Progenitor cell of endocrine pancreas (in vitro differentiated cells): Measurements from ENCODE around the gene CELSR1. TPM values are rescaled to one million over a fixed set of nuclear protein-coding genes. Genes with fewer than 3 reads are reported as not detected.
A peak's percentile ranks its signal among the peaks of the same experiment; 100 is the strongest.

Experiments used
- DNase-seq: peaks from one replicate; pipeline ENCODE4 v3.0.0; 2021; ENCODE audit warnings: low spot score; ENCODE audit not compliant: unreplicated experiment
- H3K27ac Mint-ChIP-seq: 2 replicates; pipeline ENCODE4 v1.8.0; 2021; ENCODE audit warnings: mild to moderate bottlenecking, moderate library complexity, mixed read lengths
- H3K27me3 Mint-ChIP-seq: 2 replicates; pipeline ENCODE4 v1.8.0; 2021; ENCODE audit warnings: mixed read lengths
- H3K36me3 Mint-ChIP-seq: 2 replicates; pipeline ENCODE4 v1.8.0; 2022; ENCODE audit warnings: mixed read lengths; ENCODE audit not compliant: insufficient read depth
- H3K4me1 Mint-ChIP-seq: 2 replicates; pipeline ENCODE4 v1.8.0; 2021; ENCODE audit warnings: low read depth, mixed read lengths
- H3K4me3 Mint-ChIP-seq: 2 replicates; pipeline ENCODE4 v1.8.0; 2021; ENCODE audit warnings: low read depth, mild to moderate bottlenecking, moderate library complexity, mixed read lengths
- H3K9me3 Mint-ChIP-seq: 2 replicates; pipeline ENCODE4 v1.8.0; 2021; ENCODE audit warnings: low read depth, mixed read lengths
- CTCF ChIP-seq: fragments of 200-600 bp; sonication (generic); IDR thresholded peaks from one replicate; pipeline ENCODE4 v1.5.0; 2021; ENCODE audit warnings: antibody characterized with exemption, mild to moderate bottlenecking; ENCODE audit not compliant: unreplicated experiment
- total RNA-seq: library from RNA; stranded (reverse); gene quantifications from 2 replicates; pipeline ENCODE4 v1.2.1, GENCODE V29; 2021

Gene CELSR1
- total RNA-seq, 1 donor from 2014 or later: 20.9 TPM

- no peak for TF ChIP-seq CTCF
- no peaks in the 10 kb centered on the region for H3K9me3 Mint-ChIP-seq
- no peak for DNase-seq
- peaks cover 14% of the 10 kb centered on the region for H3K4me1 Mint-ChIP-seq
- H3K27me3 Mint-ChIP-seq: peaks cover 39% of the 10 kb centered on the region
- peak overlapping the region; percentile 52 for H3K4me3 Mint-ChIP-seq
- H3K27ac Mint-ChIP-seq: no peak overlapping the region
- H3K36me3 Mint-ChIP-seq: peaks cover 14% of the 10 kb centered on the region
Measured at GRCh38 chr22:46535876-46536536, 1.4 kb downstream of the CELSR1 start.

DNA sequence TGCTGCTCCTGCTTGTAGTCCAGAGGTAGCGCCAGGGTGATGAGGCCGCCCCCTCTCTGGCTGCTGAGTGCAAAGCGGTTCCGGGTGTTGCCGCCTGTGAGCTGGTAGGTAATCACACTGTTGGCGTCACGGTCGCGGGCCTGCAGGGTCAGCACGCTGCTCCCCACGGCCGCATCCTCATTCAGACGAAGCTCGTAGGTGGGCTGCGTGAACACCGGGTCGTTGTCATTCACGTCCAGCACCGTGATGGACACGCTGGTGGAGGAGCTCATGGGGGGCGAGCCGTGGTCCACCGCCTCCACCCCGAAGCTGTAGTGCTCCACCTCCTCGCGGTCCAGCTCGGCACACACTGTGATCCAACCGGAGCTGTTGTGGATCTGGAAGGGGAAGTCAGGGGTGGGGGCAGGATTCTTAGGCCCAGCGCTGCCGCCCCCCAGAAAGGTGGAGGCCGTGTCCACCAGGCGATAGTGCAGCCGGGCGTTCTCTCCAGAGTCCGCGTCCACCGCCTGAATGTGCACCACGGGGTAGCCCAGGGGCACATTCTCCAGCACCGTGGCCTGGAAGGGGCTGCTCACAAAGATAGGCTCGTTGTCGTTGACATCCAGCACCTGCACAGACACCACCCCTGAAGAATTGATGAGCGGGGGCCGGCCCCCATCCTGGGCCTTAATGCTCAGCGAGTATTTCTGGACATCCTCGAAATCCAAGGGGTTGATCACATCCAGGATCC is 2.4 kb downstream of the CELSR1 start:
- Mint-ChIP-seq H3K36me3 (peaks cover 14% of the 10 kb centered on the region), H3K4me3 (peak overlapping the region; percentile 52), H3K27me3 (peaks cover 37% of the 10 kb centered on the region), H3K4me1 (peaks cover 14% of the 10 kb centered on the region), H3K9me3 (no peaks in the 10 kb centered on the region), H3K27ac (no peak overlapping the region)
- no peak for TF ChIP-seq CTCF
- no peak for DNase-seq

DNA sequence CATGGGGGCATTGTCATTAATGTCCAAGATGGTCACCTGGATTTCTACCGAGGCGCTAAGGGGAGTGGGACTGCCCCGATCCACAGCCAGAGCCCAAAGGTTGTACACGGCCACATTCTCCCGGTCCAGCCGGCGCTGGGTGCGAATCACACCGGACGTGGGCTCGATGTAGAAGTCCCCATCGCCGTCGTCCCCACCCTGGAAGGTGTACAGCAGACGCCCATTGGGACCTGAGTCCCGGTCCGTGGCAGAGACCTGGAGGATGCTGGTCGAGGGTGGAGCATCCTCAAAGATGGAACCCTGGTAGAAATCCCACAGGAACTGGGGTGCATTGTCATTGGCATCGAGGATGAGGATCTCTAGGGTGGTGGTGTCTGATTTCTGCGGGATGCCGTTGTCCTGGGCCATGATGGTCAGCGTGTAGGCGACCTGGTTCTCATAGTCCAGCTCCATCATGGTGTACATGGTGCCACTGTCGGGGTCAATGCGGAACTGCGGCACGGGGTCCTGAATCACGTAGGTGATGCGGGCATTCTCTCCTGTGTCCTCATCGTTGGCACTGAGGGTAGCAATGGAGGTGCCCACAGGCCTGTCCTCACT is 3.1 kb downstream of the CELSR1 start:
- Mint-ChIP-seq H3K36me3 (peaks cover 15% of the 10 kb centered on the region), H3K27me3 (peaks cover 33% of the 10 kb centered on the region), H3K9me3 (no peaks in the 10 kb centered on the region), H3K4me3 (peak overlapping the region; percentile 31), H3K4me1 (peaks cover 14% of the 10 kb centered on the region), H3K27ac (no peak overlapping the region)
- no peak for DNase-seq
- no peak for TF ChIP-seq CTCF

DNA sequence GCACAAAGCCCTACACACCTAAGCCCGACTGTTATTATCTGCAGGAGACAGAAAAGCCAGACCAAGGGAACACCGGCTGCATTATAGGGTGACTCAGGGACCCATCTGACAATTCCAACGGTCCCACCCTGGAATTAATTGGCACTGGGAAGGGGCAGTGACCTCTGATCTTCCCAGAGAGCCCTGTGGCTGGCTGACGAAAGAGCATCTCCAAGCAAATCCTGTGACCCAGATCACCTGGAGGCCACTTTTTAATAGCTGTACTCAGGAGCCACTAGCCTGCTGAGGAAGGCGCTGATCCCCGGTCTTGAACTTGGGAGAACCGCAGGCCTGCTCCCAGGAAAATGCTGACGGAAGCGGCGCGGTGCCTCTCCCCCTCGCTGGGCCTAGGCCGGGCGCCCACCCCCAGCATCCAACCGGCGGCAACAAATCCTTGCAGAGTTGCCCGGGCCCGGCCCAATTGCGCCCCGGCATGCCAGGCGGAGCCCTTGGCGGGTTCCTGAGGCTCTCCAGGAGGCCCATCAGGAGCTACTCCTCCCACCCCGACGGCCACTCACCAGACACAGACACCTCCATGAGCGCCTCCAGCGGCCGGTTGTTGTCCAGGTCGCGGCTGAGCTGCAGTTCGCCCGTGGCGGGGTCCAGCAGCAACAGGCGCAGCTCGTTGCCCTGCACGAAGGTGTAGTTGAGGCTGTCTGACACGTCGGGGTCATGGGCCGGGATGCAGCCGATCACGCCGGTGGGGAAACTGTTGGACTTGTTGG is 4.2 kb downstream of the CELSR1 start:
- H3K27ac Mint-ChIP-seq: peak overlapping the region; percentile 78
- peaks cover 28% of the 10 kb centered on the region for H3K27me3 Mint-ChIP-seq
- no peak overlapping the region for H3K4me3 Mint-ChIP-seq
- peaks cover 17% of the 10 kb centered on the region for H3K36me3 Mint-ChIP-seq
- DNase-seq: no peak
- H3K4me1 Mint-ChIP-seq: peaks cover 7% of the 10 kb centered on the region
- no peak for TF ChIP-seq CTCF
- no peaks in the 10 kb centered on the region for H3K9me3 Mint-ChIP-seq

- H3K36me3 Mint-ChIP-seq: peaks cover 17% of the 10 kb centered on the region
Measured at GRCh38 chr22:46532416-46532815, 5.0 kb downstream of the CELSR1 start.

More at GRCh38 chr22:46532416-46532815, 5.0 kb downstream of the CELSR1 start:
- Mint-ChIP-seq H3K4me1 (peaks cover 10% of the 10 kb centered on the region), H3K4me3 (peak overlapping the region; percentile 25), H3K9me3 (no peaks in the 10 kb centered on the region), H3K27me3 (peaks cover 31% of the 10 kb centered on the region), H3K27ac (no peak overlapping the region)
- DNase-seq: no peak
- no peak for TF ChIP-seq CTCF
